Activated T-helper 1 cell treated with anti-CD3 and anti-CD28 coated beads, Interleukin-12 subunit alpha, Interleukin-12 subunit beta, Interleukin-2, Interleukin-4 antibody, amounts not matched to agents 30 ng/mL and 10 ng/mL and 1 ng/mL, durations not matched to agents 14 hours and 24 hours and 36 hours (primary cell): Measurements from ENCODE around the gene GUCY1B1. TPM values are rescaled to one million over a fixed set of nuclear protein-coding genes. Genes with fewer than 3 reads are reported as not detected.
"Not testable (repeated sequence)": the region's sequence is repeated elsewhere in the genome, so short reads cannot be mapped to it uniquely, and the experiment has no call there.

ENCODE experiments used
- DNase-seq: peaks from one replicate; pipeline ENCODE4 v3.0.0; 2021; ENCODE audit warnings: low spot score
- H3K27ac Mint-ChIP-seq: one replicate; pipeline ENCODE4 v1.8.0; 2021; ENCODE audit warnings: mild to moderate bottlenecking, mixed read lengths
- H3K27me3 Mint-ChIP-seq: one replicate; pipeline ENCODE4 v1.8.0; 2022; ENCODE audit warnings: mild to moderate bottlenecking, moderate library complexity, mixed read lengths; ENCODE audit not compliant: insufficient read depth
- H3K36me3 Mint-ChIP-seq: one replicate; pipeline ENCODE4 v1.8.0; 2021; ENCODE audit warnings: low read depth, mixed read lengths
- H3K4me1 Mint-ChIP-seq: one replicate; pipeline ENCODE4 v1.8.0; 2021; ENCODE audit warnings: low read depth, mixed read lengths
- H3K4me3 Mint-ChIP-seq: one replicate; pipeline ENCODE4 v1.8.0; 2021; ENCODE audit warnings: mild to moderate bottlenecking, moderate library complexity, mixed read lengths
- H3K9me3 Mint-ChIP-seq: one replicate; pipeline ENCODE4 v1.8.0; 2021; ENCODE audit warnings: mixed read lengths
- intact Hi-C: fragments of 100-400 bp; cut with micrococcal nuclease; formaldehyde crosslinking; loops from one replicate; pipeline ENCODE4 v1.15.1; 2024
- total RNA-seq: library from RNA; stranded (reverse); gene quantifications from 2 replicates; pipeline ENCODE4 v1.2.3, GENCODE V29; 2022

GUCY1B1 gene
- total RNA-seq, 1 donor from 2014 or later: 0.26 TPM

DNA sequence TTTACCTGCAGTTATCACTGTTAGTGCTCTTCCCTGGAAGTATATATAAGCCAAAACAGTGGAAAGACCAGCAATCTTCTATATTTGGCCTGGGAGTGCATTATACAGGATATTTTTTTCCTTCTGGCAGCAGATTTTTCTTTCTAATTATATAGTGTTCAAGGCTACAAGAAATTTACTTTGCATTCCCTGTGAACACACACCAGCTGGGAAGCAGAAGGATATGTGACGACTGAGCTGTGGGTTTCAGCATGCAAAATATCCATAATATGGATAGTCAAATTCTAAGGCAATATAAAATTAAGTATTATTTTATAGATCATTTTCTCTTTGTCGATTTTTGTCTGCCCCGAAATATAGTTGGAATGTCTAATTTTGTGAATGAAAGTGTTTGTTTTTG lies 31.2 kb downstream of the GUCY1B1 start:
- Mint-ChIP-seq H3K9me3 (no peaks in the 10 kb centered on the region), H3K4me1 (no peaks in the 10 kb centered on the region), H3K36me3 (no peaks in the 10 kb centered on the region), H3K27ac (no peak overlapping the region), H3K4me3 (no peak overlapping the region), H3K27me3 (no peaks in the 10 kb centered on the region)
- DNase-seq: no peak
- intact Hi-C loops: loop anchor here (10.0 kb wide), 1 partner anchor 115 kb away; no protein-coding TSS in a partner anchor

DNA sequence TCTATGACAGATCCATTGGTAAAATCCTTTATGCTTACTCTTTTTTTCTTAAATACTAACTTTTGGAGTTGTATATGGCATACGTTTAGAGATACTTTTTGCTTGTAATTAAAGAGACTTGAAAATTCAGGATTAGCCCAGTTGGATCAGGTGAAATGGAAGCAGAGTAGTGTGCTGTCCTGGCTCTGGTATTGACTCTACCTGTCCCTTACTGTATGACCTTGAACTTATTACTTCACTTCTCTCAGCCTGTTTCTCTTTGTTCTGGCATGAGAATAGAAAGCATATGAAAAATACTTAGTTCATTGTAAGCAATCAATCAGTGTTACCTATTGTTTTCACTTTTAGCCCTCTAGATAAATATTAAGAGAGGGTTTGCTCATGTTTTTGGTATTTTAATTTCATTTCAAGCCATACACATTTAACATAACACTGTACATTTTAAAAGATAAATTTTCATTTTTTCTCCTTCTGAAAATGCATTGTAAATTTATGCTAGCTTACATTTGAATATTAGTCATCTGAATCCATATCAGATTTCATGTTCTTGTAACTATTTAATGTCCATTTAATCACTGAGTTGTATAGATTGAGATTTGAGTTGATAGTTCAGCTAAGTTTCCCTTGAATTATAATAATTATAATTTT lies 35.9 kb downstream of the GUCY1B1 start:
- Mint-ChIP-seq H3K36me3 (no peaks in the 10 kb centered on the region), H3K27ac (no peak overlapping the region), H3K4me1 (no peaks in the 10 kb centered on the region), H3K9me3 (no peaks in the 10 kb centered on the region), H3K27me3 (no peaks in the 10 kb centered on the region), H3K4me3 (no peak overlapping the region)
- intact Hi-C loops: no loop called here
- no peak for DNase-seq

GRCh38 chr4:155795991-155796390 lies 37.2 kb downstream of the GUCY1B1 start:
- DNase-seq: no peak
- H3K27ac Mint-ChIP-seq: no peak overlapping the region
- intact Hi-C loops: no loop called here
- no peak overlapping the region for H3K4me3 Mint-ChIP-seq
- H3K9me3 Mint-ChIP-seq: no peaks in the 10 kb centered on the region
- no peaks in the 10 kb centered on the region for H3K36me3 Mint-ChIP-seq
- H3K4me1 Mint-ChIP-seq: no peaks in the 10 kb centered on the region
- H3K27me3 Mint-ChIP-seq: no peaks in the 10 kb centered on the region

DNA sequence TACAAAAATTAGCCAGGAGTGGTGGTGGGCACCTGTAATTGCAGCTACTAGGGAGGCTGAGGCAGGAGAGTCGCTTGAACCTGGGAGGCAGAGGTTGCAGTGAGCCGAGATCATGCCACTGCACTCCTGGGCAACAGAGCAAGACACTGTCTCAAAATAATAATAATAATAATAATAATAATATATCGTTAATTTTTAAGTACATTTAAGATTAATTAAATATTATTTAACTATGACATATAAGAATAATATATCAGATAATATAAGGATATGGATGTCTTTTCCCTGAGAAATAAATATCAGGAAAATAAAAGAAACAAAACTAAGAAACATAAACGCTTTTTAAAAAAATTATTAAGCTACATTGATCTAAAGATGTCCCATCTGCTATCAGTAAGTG lies 38.8 kb downstream of the GUCY1B1 start:
- H3K27me3 Mint-ChIP-seq, H3K4me3 Mint-ChIP-seq, H3K36me3 Mint-ChIP-seq, H3K4me1 Mint-ChIP-seq, H3K9me3 Mint-ChIP-seq, DNase-seq, intact Hi-C loops, H3K27ac Mint-ChIP-seq: not testable (repeated sequence)

DNA sequence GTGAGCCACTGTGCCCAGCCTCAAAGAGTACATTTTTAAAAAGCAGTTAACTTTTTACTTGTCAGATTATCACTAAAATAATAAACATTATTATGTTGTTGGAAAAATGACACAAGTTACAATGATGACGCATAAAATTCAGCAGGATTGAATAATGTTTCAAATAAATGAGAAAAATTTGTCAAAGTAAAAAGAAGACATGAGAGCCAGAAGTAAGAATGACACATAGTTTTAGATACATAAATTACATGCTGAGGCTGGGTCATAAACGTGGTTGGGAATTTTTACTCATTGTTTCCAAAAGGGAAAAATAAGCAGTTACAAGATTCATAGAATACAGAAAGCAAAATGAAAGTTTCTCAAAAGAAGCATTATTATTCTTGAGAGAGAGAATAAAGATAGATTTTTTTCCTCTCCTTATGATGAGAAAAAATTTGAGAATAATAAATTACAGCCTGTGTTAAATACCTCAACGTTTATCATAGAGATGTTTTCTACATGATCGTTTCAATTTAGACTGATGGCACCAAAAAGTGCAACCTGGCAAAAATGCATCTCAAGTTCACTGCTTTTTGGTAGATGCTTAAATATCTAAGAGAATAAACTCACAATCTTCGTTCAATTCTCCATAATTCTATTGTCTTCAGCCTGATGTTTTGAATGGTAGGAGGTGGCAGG lies 40.4 kb downstream of the GUCY1B1 start:
- no peak overlapping the region for H3K27ac Mint-ChIP-seq

GRCh38 chr4:155799794-155800123 lies 40.9 kb downstream of the GUCY1B1 start:
- no peaks in the 10 kb centered on the region for H3K36me3 Mint-ChIP-seq
- no peak overlapping the region for H3K27ac Mint-ChIP-seq
- intact Hi-C loops: no loop called here
- no peak overlapping the region for H3K4me3 Mint-ChIP-seq
- H3K27me3 Mint-ChIP-seq: no peaks in the 10 kb centered on the region
- no peak for DNase-seq
- no peaks in the 10 kb centered on the region for H3K4me1 Mint-ChIP-seq
- H3K9me3 Mint-ChIP-seq: no peaks in the 10 kb centered on the region

More for the DNA sequence above, 40.4 kb downstream of the GUCY1B1 start:
- no peaks in the 10 kb centered on the region for H3K9me3 Mint-ChIP-seq
- H3K27me3 Mint-ChIP-seq: no peaks in the 10 kb centered on the region
- no peak for DNase-seq
- intact Hi-C loops: no loop called here
- H3K4me3 Mint-ChIP-seq: no peak overlapping the region
- H3K36me3 Mint-ChIP-seq: no peaks in the 10 kb centered on the region
- no peaks in the 10 kb centered on the region for H3K4me1 Mint-ChIP-seq

DNA sequence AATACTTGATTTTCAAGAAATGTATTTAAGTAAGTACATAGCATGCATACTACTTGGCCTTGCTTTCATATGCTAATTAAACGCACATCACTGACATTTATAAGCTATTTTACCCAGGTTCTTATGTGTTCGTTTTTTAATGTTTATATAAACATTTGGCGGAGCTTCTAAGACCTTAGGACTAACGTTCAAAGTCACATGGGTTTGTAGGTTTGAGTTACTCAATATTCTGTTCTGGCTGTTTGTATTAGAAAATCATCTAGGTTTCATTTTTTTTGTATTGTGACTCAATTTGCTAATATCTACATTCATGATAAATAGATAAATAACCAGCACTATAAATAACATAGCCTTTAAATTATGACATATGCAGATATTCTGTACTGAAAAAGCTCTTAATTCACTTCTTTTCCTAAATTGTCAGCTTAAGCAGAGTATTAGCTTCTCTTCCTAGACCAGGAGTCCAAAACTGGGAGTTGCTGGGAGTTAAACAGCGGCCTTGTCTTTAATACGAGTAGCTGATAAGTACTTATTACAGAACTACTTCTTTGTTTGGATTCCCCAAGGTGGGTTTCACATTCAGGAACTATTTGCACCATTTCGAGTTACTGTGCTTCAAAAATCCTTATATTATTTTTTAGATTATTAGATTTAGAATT lies 42.0 kb downstream of the GUCY1B1 start:
- Mint-ChIP-seq H3K4me1 (no peaks in the 10 kb centered on the region), H3K36me3 (no peaks in the 10 kb centered on the region), H3K27ac (no peak overlapping the region), H3K4me3 (no peak overlapping the region), H3K9me3 (no peaks in the 10 kb centered on the region), H3K27me3 (no peaks in the 10 kb centered on the region)
- no peak for DNase-seq
- intact Hi-C loops: no loop called here

DNA sequence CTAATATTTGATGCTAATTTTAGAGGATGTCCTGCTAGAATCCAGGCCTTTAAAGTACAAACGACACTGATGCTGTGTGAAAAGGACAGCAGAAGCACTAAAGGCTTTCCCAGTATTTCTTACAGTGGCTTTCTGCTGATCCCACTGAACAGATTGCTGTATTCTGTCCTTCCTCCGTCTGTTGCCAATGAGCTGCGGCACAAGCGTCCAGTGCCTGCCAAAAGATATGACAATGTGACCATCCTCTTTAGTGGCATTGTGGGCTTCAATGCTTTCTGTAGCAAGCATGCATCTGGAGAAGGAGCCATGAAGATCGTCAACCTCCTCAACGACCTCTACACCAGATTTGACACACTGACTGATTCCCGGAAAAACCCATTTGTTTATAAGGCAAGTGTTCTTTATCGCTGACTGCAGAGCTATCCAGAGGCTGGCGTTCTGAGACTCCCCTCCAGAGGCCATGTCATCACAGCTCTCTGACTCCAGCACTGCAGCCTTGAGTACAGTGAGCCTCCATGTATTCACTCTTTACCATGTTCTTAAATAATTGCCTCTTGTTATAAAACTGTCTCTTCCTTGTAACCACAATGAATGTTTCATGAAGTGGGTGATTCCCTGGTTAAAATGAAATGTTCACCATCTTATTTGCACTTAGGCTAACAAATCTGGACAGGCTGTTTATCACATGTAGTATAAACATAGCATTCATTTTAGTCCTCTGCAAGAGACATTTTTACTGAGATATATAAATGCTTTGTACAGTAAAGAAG lies 43.6 kb downstream of the GUCY1B1 start:
- Mint-ChIP-seq H3K27ac (no peak overlapping the region), H3K4me3 (no peak overlapping the region), H3K36me3 (no peaks in the 10 kb centered on the region), H3K4me1 (no peaks in the 10 kb centered on the region), H3K27me3 (no peaks in the 10 kb centered on the region), H3K9me3 (no peaks in the 10 kb centered on the region)
- no peak for DNase-seq
- intact Hi-C loops: no loop called here

DNA sequence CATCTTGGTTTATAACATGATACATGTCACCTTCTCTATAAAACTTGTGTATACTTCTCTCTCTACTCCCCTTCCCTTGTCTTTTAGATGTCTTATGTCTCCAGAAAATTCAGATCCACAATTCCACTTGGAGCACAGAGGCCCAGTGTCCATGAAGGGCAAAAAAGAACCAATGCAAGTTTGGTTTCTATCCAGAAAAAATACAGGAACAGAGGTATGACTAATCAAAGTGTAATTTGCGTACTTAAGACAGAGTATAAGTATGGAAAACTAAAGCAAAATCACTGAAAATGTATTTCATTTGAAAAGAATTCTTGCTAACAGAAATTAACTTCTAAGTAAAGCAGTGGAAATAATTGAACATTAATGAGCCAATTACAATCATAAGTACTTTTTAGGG lies 46.2 kb downstream of the GUCY1B1 start:
- peaks cover 2% of the 10 kb centered on the region for H3K27me3 Mint-ChIP-seq
- intact Hi-C loops: no loop called here

DNA sequence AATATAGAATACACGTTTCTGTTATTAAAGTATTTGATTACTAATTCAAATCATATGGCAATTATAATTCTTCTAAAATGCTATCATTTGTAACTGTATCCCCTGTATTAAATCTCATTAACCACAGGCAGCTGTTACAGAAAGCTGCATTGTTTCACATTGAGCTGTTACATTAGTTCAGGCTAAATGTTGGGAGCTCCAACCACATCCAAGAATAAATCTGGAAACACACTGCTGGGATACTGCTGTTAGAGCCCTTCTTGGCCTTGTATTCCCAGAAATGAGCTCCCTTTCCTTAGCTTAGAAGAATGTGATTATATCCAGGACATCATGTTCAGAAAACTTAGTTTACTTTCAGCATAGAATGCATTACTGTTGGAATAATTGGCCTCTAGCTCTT lies 48.2 kb downstream of the GUCY1B1 start:
- Mint-ChIP-seq H3K9me3 (no peaks in the 10 kb centered on the region), H3K36me3 (no peaks in the 10 kb centered on the region), H3K4me1 (no peaks in the 10 kb centered on the region), H3K27me3 (peaks cover 2% of the 10 kb centered on the region), H3K4me3 (no peak overlapping the region), H3K27ac (no peak overlapping the region)
- no peak for DNase-seq
- intact Hi-C loops: no loop called here

More for the DNA sequence above, 46.2 kb downstream of the GUCY1B1 start:
- H3K27ac Mint-ChIP-seq: no peak overlapping the region
- no peak for DNase-seq
- H3K4me3 Mint-ChIP-seq: no peak overlapping the region
- no peaks in the 10 kb centered on the region for H3K4me1 Mint-ChIP-seq
- no peaks in the 10 kb centered on the region for H3K36me3 Mint-ChIP-seq
- no peaks in the 10 kb centered on the region for H3K9me3 Mint-ChIP-seq

DNA sequence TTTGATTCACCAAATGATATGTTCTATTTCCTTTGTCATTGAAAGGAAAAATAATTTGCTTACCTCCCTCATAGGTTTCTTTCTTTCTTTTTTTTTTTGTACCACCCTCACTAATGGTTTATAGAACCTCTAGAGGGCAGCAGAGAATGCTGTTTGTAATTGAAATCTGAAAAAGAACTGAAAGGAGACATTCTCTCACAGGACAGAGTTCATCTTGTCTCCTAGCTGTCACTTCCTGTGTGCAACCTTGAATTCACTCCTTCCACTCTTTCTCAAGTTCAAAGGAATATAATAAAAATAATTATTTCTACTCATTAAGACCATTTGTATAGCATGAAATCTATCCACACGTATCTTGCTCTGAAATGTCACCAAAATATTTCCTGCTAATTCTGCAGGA lies 51.0 kb downstream of the GUCY1B1 start:
- DNase-seq: no peak
- Mint-ChIP-seq H3K9me3 (no peaks in the 10 kb centered on the region), H3K27ac (no peak overlapping the region), H3K27me3 (peaks cover 7% of the 10 kb centered on the region), H3K4me3 (no peak overlapping the region), H3K4me1 (no peaks in the 10 kb centered on the region), H3K36me3 (no peaks in the 10 kb centered on the region)
- intact Hi-C loops: loop anchor here (1.0 kb wide), 1 partner anchor 143 kb away; the partner anchor contains the start of gene CTSO

GRCh38 chr4:155811083-155811482 lies 52.3 kb downstream of the GUCY1B1 start:
- H3K9me3 Mint-ChIP-seq: no peaks in the 10 kb centered on the region
- H3K27ac Mint-ChIP-seq: no peak overlapping the region
- H3K27me3 Mint-ChIP-seq: peaks cover 7% of the 10 kb centered on the region
- H3K4me1 Mint-ChIP-seq: no peaks in the 10 kb centered on the region
- intact Hi-C loops: no loop called here
- DNase-seq: no peak
- H3K4me3 Mint-ChIP-seq: no peak overlapping the region
- no peaks in the 10 kb centered on the region for H3K36me3 Mint-ChIP-seq

GRCh38 chr4:155818639-155819038 lies 59.8 kb downstream of the GUCY1B1 start:
- intact Hi-C loops: no loop called here
- H3K4me1 Mint-ChIP-seq: no peaks in the 10 kb centered on the region
- H3K4me3 Mint-ChIP-seq: no peak overlapping the region

More at GRCh38 chr4:155818639-155819038, 59.8 kb downstream of the GUCY1B1 start:
- no peaks in the 10 kb centered on the region for H3K36me3 Mint-ChIP-seq
- DNase-seq: no peak
- H3K9me3 Mint-ChIP-seq: no peaks in the 10 kb centered on the region
- peaks cover 5% of the 10 kb centered on the region for H3K27me3 Mint-ChIP-seq
- no peak overlapping the region for H3K27ac Mint-ChIP-seq
